Skin of body (tissue), 2 donors: ENCODE measurements around the gene TMEM207. TPM values are rescaled to one million over a fixed set of nuclear protein-coding genes. Genes with fewer than 3 reads are reported as not detected.

ENCODE experiments used
- DNase-seq: peaks from one replicate; lab custom pipeline; 2025; lab: John Stamatoyannopoulos, UW
- total RNA-seq: library from RNA; depleted of rRNA; stranded (reverse); fragments of >200 nt; gene quantifications from one replicate; pipeline ENCODE4 v1.2.3, GENCODE V29; 2014

The TMEM207 gene
- total RNA-seq, 1 donor from 2014 or later = not detected

GRCh38 chr3:190385731-190386688 lies 63.7 kb downstream of the TMEM207 start:
- DNase-seq = peak; percentile 60

- no peak for DNase-seq
Measured at GRCh38 chr3:190384309-190384756, 65.4 kb downstream of the TMEM207 start.

- DNase-seq = no peak
Measured at GRCh38 chr3:190382082-190382481, 67.6 kb downstream of the TMEM207 start.

GRCh38 chr3:190381441-190381840 lies 68.3 kb downstream of the TMEM207 start:
- DNase-seq = no peak

- DNase-seq = no peak
Measured at GRCh38 chr3:190380184-190380583, 69.5 kb downstream of the TMEM207 start.

Other genes with a start within 250 kb of the TMEM207 start
- 115 TPM for gene CLDN1, start 127.5 kb downstream of the TMEM207 start, total RNA-seq
- gene CLDN16, start 61.7 kb downstream of the TMEM207 start, total RNA-seq = 0.69 TPM
- 12.9 TPM for gene IL1RAP, start 64.2 kb upstream of the TMEM207 start, total RNA-seq